Calu3 (cell line): ENCODE measurements around the gene ALG8. TPM values are rescaled to one million over a fixed set of nuclear protein-coding genes. Genes with fewer than 3 reads are reported as not detected.
"Not testable (repeated sequence)": the region's sequence is repeated elsewhere in the genome, so short reads cannot be mapped to it uniquely, and the experiment has no call there.

ENCODE experiments used
- BruUV-seq: library from RNA; stranded (reverse); fragments of 400-500 nt; replicated peaks from 2 replicates; lab custom pipeline; 2021; lab: Mats Ljungman, UMichigan
- CTCF ChIA-PET: fragments of 300-600 bp; sonication (Branson Sonifier 250); formaldehyde crosslinking; loops from one replicate; lab custom pipeline; 2022; ENCODE audit warnings: antibody characterized with exemption; lab: Charles Lee
- DNase-seq: peaks from one replicate; pipeline ENCODE4 v3.0.0; 2022
- H3K27ac Mint-ChIP-seq: one replicate; pipeline ENCODE4 v1.8.0; 2022; ENCODE audit warnings: mixed read lengths; ENCODE audit not compliant: unreplicated experiment
- H3K27me3 Mint-ChIP-seq: one replicate; pipeline ENCODE4 v1.8.0; 2022; ENCODE audit warnings: mixed read lengths; ENCODE audit not compliant: unreplicated experiment
- H3K36me3 Mint-ChIP-seq: one replicate; pipeline ENCODE4 v1.8.0; 2022; ENCODE audit warnings: mild to moderate bottlenecking, moderate library complexity, mixed read lengths; ENCODE audit not compliant: insufficient read depth, unreplicated experiment
- H3K4me1 Mint-ChIP-seq: one replicate; pipeline ENCODE4 v1.8.0; 2022; ENCODE audit warnings: mild to moderate bottlenecking, low read depth, mixed read lengths; ENCODE audit not compliant: unreplicated experiment
- H3K4me3 Mint-ChIP-seq: one replicate; pipeline ENCODE4 v1.8.0; 2022; ENCODE audit warnings: mild to moderate bottlenecking, low read depth, moderate library complexity, mixed read lengths; ENCODE audit not compliant: unreplicated experiment
- H3K9me3 Mint-ChIP-seq: one replicate; pipeline ENCODE4 v1.8.0; 2022; ENCODE audit warnings: low read depth, mixed read lengths; ENCODE audit not compliant: unreplicated experiment
- CTCF ChIP-seq: fragments of 200-600 bp; IDR thresholded peaks from one replicate; pipeline ENCODE4 v1.8.0; 2022; ENCODE audit warnings: antibody characterized with exemption; ENCODE audit not compliant: unreplicated experiment
- intact Hi-C: fragments of 100-400 bp; cut with micrococcal nuclease; formaldehyde crosslinking; loops from one replicate; pipeline ENCODE4 v1.10.0; 2022; ENCODE audit not compliant: unreplicated experiment
- total RNA-seq: library from RNA; stranded (reverse); gene quantifications from 2 replicates; pipeline ENCODE4 v1.2.3, GENCODE V29; 2022

The ALG8 gene
- total RNA-seq, 1 experiment from 2014 or later, result 85.7 TPM

DNA sequence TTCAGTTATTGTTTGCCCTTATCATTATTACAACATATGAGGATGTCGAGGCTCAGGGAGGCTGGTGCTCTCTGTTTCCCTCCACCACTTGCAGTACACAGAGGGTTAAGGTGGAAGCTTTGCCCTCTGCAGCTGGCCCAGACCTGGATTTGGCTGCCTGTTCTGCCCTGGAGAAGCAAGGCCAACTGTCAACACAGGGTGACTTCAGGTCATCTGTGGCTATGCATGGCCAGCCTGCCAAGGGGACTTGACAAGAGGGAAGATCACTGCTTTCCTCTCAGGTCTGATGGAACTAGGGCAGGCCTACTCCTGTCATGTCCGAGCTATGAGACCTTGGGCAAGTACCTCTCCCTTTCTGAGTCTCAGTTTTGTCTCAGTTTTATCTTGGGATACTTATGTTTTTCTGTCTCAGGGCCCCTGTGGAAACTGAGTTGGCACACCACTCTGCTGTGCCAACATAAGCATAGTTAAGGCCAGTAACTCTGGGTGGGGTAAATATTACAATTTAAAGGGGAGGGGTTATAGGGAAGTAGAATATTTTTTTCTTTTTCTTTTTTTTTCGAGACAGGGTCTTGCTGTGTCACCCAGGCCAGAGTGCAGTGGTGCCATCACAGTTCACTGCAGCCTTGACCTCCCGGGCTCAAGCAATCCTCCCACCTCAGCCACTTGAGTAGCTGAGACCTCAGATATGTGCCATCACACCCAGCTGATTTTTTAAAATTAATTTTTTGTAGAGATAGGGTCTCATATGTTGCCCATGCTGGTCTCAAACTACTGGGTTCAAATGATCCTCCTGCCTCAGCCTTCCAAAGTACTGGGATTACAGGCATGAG lies 78.1 kb downstream of the ALG8 start:
- Mint-ChIP-seq H3K27ac (no peak overlapping the region), H3K4me3 (no peak overlapping the region), H3K27me3 (no peaks in the 10 kb centered on the region), H3K36me3 (peaks cover 8% of the 10 kb centered on the region), H3K9me3 (no peaks in the 10 kb centered on the region), H3K4me1 (no peaks in the 10 kb centered on the region)
- no TSS peak for BruUV-seq
- intact Hi-C loops, result no loop called here
- DNase-seq, result no peak
- no peak for TF ChIP-seq CTCF
- CTCF ChIA-PET, result no interaction called here

GRCh38 chr11:78060533-78060932 lies 78.9 kb downstream of the ALG8 start:
- BruUV-seq, result no TSS peak
- no peaks in the 10 kb centered on the region for H3K27me3 Mint-ChIP-seq
- H3K27ac Mint-ChIP-seq, result no peak overlapping the region
- H3K4me3 Mint-ChIP-seq, result no peak overlapping the region
- no peak for TF ChIP-seq CTCF
- H3K9me3 Mint-ChIP-seq, result no peaks in the 10 kb centered on the region
- intact Hi-C loops, result no loop called here
- H3K4me1 Mint-ChIP-seq, result no peaks in the 10 kb centered on the region
- no peak for DNase-seq
- CTCF ChIA-PET, result no interaction called here
- peaks cover under 1% of the 10 kb centered on the region for H3K36me3 Mint-ChIP-seq

GRCh38 chr11:78059749-78060328 lies 79.6 kb downstream of the ALG8 start:
- BruUV-seq, DNase-seq, CTCF ChIA-PET, H3K4me1 Mint-ChIP-seq, H3K27me3 Mint-ChIP-seq, H3K9me3 Mint-ChIP-seq, intact Hi-C loops, H3K27ac Mint-ChIP-seq, H3K4me3 Mint-ChIP-seq, H3K36me3 Mint-ChIP-seq: not testable (repeated sequence)

- H3K36me3 Mint-ChIP-seq, result no peaks in the 10 kb centered on the region
- DNase-seq, result no peak
- intact Hi-C loops, result no loop called here
- no peak for TF ChIP-seq CTCF
- H3K4me1 Mint-ChIP-seq, result no peaks in the 10 kb centered on the region
- no peaks in the 10 kb centered on the region for H3K9me3 Mint-ChIP-seq
- H3K4me3 Mint-ChIP-seq, result no peak overlapping the region
- CTCF ChIA-PET, result no interaction called here
- H3K27ac Mint-ChIP-seq, result no peak overlapping the region
- BruUV-seq, result no TSS peak
- H3K27me3 Mint-ChIP-seq, result no peaks in the 10 kb centered on the region
Measured at GRCh38 chr11:78057462-78058055, 81.9 kb downstream of the ALG8 start.
